ENCODE data around the gene FOXR1. TPM values are rescaled to one million over a fixed set of nuclear protein-coding genes. Genes with fewer than 3 reads are reported as not detected.
A peak's percentile ranks its signal among the peaks of the same experiment; 100 is the strongest.

FOXR1 gene
- total and polyA plus RNA-seq, 8 donors, result not detected

DNA sequence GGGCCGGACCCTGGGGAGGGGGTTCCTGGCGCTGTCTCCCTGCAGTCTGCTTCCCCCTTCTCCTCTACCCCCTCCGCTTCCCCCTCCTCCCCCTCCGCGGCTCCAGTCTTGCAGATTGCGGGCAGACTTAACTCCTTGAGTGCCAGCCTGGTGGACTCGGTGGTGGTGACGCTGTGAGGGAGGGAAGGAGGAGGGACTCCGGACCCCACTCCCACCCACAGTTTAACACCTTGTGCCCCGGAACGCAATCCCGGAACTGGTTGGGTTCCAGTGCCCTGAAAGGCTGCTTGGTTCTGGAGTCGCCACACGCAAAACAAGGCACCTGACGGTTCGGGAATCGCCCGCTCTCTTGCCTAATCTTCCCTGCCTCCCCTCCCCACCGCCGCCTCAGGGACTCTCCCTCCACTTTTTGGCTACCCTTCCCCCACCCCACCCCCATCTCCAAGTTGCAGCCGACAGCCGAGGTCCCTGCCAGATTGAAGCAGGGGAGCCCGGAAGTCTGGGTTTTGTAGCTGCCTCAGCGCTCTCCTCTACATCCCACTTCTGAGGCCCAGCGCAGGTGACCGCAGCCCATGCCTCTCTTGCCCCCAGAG is 42.0 kb upstream of the FOXR1 start:
- H3K27ac ChIP-seq, result peak overlapping the region; percentile 92 to 99 (median 97)
- peak overlapping the region; percentile 39 to 70 (median 61) for H3K4me3 ChIP-seq
- intact Hi-C loops (cut with DNase I), result no loop called here
- no peaks in the 10 kb centered on the region for H3K27me3 ChIP-seq
- TF ChIP-seq, protein P1, sequence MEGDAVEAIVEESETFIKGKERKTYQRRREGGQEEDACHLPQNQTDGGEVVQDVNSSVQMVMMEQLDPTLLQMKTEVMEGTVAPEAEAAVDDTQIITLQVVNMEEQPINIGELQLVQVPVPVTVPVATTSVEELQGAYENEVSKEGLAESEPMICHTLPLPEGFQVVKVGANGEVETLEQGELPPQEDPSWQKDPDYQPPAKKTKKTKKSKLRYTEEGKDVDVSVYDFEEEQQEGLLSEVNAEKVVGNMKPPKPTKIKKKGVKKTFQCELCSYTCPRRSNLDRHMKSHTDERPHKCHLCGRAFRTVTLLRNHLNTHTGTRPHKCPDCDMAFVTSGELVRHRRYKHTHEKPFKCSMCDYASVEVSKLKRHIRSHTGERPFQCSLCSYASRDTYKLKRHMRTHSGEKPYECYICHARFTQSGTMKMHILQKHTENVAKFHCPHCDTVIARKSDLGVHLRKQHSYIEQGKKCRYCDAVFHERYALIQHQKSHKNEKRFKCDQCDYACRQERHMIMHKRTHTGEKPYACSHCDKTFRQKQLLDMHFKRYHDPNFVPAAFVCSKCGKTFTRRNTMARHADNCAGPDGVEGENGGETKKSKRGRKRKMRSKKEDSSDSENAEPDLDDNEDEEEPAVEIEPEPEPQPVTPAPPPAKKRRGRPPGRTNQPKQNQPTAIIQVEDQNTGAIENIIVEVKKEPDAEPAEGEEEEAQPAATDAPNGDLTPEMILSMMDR (IDR thresholded peaks at IDR 0.05), result no peak
- DNase-seq (peak; percentile 82 to 95 (median 92)), FAIRE-seq (no peak), ATAC-seq (peak; percentile 59 to 71 (median 66))
- no peaks in the 10 kb centered on the region for H3K36me3 ChIP-seq
- H3K9me3 ChIP-seq, result no peaks in the 10 kb centered on the region
- H3K4me1 ChIP-seq, result peaks cover 0 to 15% (median 5%) of the 10 kb centered on the region in 3 donors
- WGBS, 2 donors, result 0% methylated on average over 18 to 24 of the region's 26 CpGs

DNA sequence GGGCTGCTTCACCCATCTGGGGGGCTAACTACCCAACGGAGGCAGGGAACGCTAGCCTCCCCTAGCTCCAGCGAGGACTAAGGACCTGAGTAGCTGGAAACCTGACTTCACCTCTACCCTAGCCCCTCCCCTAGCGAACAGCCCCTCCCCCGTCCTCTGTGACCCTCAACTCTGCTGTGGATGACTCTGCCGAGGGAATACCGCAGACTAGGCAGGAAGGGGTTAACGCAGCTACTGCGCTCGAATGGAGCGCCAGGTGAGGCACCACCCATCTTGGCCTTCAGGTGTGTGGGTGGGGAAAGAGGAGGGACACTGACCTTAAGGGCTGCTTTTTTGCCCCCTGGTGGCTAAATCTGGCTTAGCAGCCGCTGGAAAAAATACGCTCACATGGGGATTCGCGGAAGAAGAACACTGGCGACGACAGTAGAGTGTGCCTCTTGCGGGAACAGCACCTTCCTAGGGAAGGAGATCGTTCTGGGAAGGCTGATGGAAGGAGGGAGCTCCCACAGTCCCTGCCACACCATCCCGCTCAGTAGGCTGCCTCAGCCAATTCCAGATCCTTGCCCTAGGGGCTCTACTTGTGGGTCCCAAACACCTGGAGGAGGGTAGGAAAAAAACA is 41.4 kb upstream of the FOXR1 start:
- Histone ChIP-seq H3K27ac (peak overlapping the region; percentile 92 to 99 (median 97)), H3K36me3 (no peaks in the 10 kb centered on the region), H3K4me3 (peak overlapping the region; percentile 39 to 70 (median 61)), H3K4me1 (peaks cover 0 to 15% (median 5%) of the 10 kb centered on the region in 3 donors), H3K27me3 (no peaks in the 10 kb centered on the region), H3K9me3 (no peaks in the 10 kb centered on the region)
- ATAC-seq (peak; percentile 61 to 75 (median 71)), DNase-seq (peak; percentile 94 to 97 (median 96)), FAIRE-seq (no peak)
- TF ChIP-seq, protein P1 (IDR thresholded peaks at IDR 0.05), result peak; percentile 91 to 98 (median 96)
- intact Hi-C loops (cut with DNase I), result no loop called here
- WGBS, 2 donors, result 1 to 2% methylated on average over 20 of the region's 20 CpGs

DNA sequence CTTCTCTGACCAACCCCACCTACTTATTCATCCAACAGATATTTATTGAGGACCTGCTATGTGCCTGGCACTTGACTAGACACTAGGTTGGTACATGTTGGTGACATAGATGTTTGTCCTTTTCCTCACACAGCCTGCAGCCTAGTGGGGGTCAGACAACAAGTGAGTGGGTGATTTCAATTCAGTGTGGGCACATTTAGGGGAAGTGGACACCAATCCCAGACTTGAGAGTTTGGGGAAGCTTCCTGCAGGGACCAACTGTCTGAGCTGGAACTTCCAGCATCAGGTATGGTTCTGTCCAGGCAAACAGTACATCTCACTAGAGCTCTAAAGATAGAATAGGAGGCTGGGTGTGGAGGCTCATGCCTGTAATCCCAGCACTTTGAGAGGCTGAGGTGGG is 40.0 kb upstream of the FOXR1 start:
- FAIRE-seq, result no peak
- intact Hi-C loops (cut with DNase I), result no loop called here

DNA sequence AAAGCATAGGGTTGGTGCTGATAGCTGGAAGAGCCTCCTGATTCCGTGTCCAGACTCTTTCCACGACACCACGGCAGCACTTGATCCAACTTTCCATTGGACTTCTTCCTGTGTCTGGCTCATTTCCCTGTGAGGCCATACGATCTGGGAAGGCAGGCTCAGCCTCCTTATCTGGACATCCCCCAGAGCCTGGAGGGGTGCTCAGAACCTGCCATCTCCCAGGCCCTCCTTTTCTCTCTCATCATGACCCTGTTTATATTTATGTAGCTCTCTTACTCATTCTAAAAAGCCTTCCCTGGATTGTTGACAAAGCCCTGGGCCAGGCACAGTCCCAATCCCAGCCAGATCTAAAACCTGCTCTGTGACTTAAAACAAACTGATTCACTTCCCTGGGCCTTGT is 38.1 kb upstream of the FOXR1 start:
- ATAC-seq (no peak), DNase-seq (peak in 2 of 6 donors; percentile 47 to 49), FAIRE-seq (no peak)
- peak overlapping the region in 3 of 4 donors; percentile 4 to 56 (median 28) for H3K27ac ChIP-seq
- peaks cover 0 to 11% (median 0%) of the 10 kb centered on the region in 3 donors for H3K4me1 ChIP-seq
- H3K4me3 ChIP-seq, result no peak overlapping the region
- WGBS, 2 donors, result 15% methylated on average over 4 of the region's 4 CpGs
- TF ChIP-seq, protein P1 (IDR thresholded peaks at IDR 0.05), result no peak
- H3K27me3 ChIP-seq, result no peaks in the 10 kb centered on the region
- H3K36me3 ChIP-seq, result no peaks in the 10 kb centered on the region
- no peaks in the 10 kb centered on the region for H3K9me3 ChIP-seq
- intact Hi-C loops (cut with DNase I), result no loop called here

More for the DNA sequence above, 40.0 kb upstream of the FOXR1 start:
- no peak for DNase-seq
- Histone ChIP-seq H3K27me3 (no peaks in the 10 kb centered on the region), H3K9me3 (no peaks in the 10 kb centered on the region), H3K27ac (no peak overlapping the region), H3K4me1 (peaks cover 0 to 15% (median 5%) of the 10 kb centered on the region in 3 donors), H3K36me3 (no peaks in the 10 kb centered on the region), H3K4me3 (no peak overlapping the region)
- TF ChIP-seq, protein P1 (IDR thresholded peaks at IDR 0.05), result no peak
- ATAC-seq, result no peak

DNA sequence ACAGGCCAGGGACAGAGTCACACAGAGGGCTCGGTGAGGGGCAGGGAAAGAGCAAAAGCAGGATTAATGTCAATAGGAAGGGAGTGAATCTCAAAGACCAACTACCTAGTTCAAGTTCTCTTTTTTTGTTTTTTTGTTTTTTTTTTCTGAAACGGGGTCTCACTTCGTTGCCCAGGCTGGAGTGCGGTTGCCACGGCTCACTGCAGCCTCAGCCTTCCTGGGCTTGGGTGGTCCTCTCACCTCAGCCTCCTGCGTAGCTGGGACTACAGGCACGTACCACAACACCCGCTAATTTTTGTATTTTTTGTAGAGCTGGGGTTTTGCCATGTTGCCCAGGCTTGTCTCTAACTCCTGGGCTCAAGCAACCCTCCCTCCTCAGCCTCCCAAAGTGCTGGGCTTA is 36.2 kb upstream of the FOXR1 start:
- Histone ChIP-seq H3K4me1 (peaks cover 0 to 10% (median 0%) of the 10 kb centered on the region in 3 donors), H3K27ac (no peak overlapping the region), H3K36me3 (no peaks in the 10 kb centered on the region), H3K4me3 (no peak overlapping the region), H3K9me3 (no peaks in the 10 kb centered on the region), H3K27me3 (no peaks in the 10 kb centered on the region)
- no peak for DNase-seq
- no peak for ATAC-seq
- WGBS, 2 donors, result 82 to 87% methylated on average over 8 of the region's 8 CpGs
- intact Hi-C loops (cut with DNase I), result no loop called here
- TF ChIP-seq, protein P1 (IDR thresholded peaks at IDR 0.05), result no peak
- FAIRE-seq, result no peak

Data from pancreas (tissue), 10 donors.